GM23338 (cell line): ENCODE measurements around the gene STK31.
A peak's percentile ranks its signal among the peaks of the same experiment; 100 is the strongest.

Experiments used
- CREB1 ChIP-seq: fragments of 250-450 bp; sonication (Bioruptor Pico); IDR thresholded peaks from 2 replicates; pipeline ENCODE4 v1.5.0; 2020; ENCODE audit warnings: low read depth, mild to moderate bottlenecking, moderate library complexity
- EZH2 ChIP-seq: fragments of 200-600 bp; sonication (generic); IDR thresholded peaks from one replicate; pipeline ENCODE4 v1.8.0; 2017; ENCODE audit warnings: antibody characterized with exemption, mild to moderate bottlenecking, low read depth; ENCODE audit not compliant: unreplicated experiment
- EZH2phosphoT487 ChIP-seq: fragments of 200-600 bp; sonication (generic); IDR thresholded peaks from one replicate; pipeline ENCODE4 v1.8.1; 2018; ENCODE audit warnings: antibody characterized with exemption; ENCODE audit not compliant: unreplicated experiment
- NANOG ChIP-seq: IDR thresholded peaks from 2 replicates; pipeline ENCODE4 v1.6.1; 2016; ENCODE audit warnings: antibody characterized with exemption, borderline replicate concordance
- POLR2AphosphoS5 ChIP-seq: IDR thresholded peaks from 2 replicates; pipeline ENCODE4 v1.6.1; 2016; ENCODE audit warnings: antibody characterized with exemption, low read depth
- STAT1 ChIP-seq: IDR thresholded peaks from one replicate; pipeline ENCODE4 v1.6.1; 2016; ENCODE audit warnings: antibody characterized with exemption; ENCODE audit not compliant: unreplicated experiment
- ZNF114 ChIP-seq: fragments of 250-450 bp; sonication (Bioruptor Pico); IDR thresholded peaks from 2 replicates; pipeline ENCODE4 v1.5.0; 2020; ENCODE audit warnings: mild to moderate bottlenecking, moderate library complexity
- ZNF331 ChIP-seq: fragments of 250-450 bp; sonication (Bioruptor Pico); IDR thresholded peaks from 2 replicates; pipeline ENCODE4 v1.5.0; 2020; ENCODE audit warnings: low read depth, mild to moderate bottlenecking, moderate library complexity
- TF ChIP-seq, protein P1 (sequence below): IDR thresholded peaks from one replicate; pipeline ENCODE4 v1.6.1; 2018; ENCODE audit warnings: antibody characterized with exemption; ENCODE audit not compliant: unreplicated experiment
- TF ChIP-seq, protein P2 (sequence below), 2 experiments: fragments of 200-600 bp in 1 of 2; sonication (generic) in 1 of 2; conservative IDR thresholded peaks; 2 replicates each; pipeline versions ENCODE4 v1.5.1 to v1.6.1; 2016 to 2017; ENCODE audit warnings: antibody characterized with exemption in 2 of 2, low read depth in 2 of 2, mild to moderate bottlenecking in 2 of 2, moderate library complexity in 1 of 2

DNA sequence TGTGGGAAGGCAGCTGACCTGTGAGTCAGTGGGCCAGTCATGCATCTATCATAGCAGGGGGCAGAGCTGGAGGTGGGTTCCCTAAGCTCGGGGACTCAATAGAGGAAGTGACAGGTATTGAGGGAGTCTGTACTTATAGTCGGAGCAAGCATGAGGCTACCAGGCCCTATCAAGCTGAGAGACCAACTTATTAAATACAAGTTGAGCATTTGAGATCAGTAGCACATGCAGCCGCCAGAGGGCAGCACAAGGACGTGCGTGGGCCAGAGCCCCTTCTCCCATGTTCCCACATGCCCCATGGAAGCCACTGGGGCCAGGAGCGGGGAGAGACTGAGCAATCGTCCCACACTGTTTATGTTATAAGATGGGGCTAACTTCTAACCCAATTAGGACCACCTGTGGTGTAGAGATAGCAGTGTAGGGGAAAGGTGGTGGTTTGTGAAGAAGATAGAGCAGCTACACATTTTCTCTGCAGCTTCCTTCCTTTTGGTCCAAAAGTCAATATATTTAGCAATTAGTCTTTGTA lies 13.0 kb upstream of the STK31 start:
- TF ChIP-seq ZNF331 (no peak), POLR2AphosphoS5 (no peak), EZH2 (no peak), EZH2phosphoT487 (no peak), ZNF114 (CRISPR knock-in tag) (no peak), NANOG (no peak), CREB1 (no peak), STAT1 (no peak)
- TF ChIP-seq, protein P1, sequence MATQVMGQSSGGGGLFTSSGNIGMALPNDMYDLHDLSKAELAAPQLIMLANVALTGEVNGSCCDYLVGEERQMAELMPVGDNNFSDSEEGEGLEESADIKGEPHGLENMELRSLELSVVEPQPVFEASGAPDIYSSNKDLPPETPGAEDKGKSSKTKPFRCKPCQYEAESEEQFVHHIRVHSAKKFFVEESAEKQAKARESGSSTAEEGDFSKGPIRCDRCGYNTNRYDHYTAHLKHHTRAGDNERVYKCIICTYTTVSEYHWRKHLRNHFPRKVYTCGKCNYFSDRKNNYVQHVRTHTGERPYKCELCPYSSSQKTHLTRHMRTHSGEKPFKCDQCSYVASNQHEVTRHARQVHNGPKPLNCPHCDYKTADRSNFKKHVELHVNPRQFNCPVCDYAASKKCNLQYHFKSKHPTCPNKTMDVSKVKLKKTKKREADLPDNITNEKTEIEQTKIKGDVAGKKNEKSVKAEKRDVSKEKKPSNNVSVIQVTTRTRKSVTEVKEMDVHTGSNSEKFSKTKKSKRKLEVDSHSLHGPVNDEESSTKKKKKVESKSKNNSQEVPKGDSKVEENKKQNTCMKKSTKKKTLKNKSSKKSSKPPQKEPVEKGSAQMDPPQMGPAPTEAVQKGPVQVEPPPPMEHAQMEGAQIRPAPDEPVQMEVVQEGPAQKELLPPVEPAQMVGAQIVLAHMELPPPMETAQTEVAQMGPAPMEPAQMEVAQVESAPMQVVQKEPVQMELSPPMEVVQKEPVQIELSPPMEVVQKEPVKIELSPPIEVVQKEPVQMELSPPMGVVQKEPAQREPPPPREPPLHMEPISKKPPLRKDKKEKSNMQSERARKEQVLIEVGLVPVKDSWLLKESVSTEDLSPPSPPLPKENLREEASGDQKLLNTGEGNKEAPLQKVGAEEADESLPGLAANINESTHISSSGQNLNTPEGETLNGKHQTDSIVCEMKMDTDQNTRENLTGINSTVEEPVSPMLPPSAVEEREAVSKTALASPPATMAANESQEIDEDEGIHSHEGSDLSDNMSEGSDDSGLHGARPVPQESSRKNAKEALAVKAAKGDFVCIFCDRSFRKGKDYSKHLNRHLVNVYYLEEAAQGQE, result no peak
- TF ChIP-seq, protein P2, sequence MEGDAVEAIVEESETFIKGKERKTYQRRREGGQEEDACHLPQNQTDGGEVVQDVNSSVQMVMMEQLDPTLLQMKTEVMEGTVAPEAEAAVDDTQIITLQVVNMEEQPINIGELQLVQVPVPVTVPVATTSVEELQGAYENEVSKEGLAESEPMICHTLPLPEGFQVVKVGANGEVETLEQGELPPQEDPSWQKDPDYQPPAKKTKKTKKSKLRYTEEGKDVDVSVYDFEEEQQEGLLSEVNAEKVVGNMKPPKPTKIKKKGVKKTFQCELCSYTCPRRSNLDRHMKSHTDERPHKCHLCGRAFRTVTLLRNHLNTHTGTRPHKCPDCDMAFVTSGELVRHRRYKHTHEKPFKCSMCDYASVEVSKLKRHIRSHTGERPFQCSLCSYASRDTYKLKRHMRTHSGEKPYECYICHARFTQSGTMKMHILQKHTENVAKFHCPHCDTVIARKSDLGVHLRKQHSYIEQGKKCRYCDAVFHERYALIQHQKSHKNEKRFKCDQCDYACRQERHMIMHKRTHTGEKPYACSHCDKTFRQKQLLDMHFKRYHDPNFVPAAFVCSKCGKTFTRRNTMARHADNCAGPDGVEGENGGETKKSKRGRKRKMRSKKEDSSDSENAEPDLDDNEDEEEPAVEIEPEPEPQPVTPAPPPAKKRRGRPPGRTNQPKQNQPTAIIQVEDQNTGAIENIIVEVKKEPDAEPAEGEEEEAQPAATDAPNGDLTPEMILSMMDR (conservative IDR thresholded peaks at IDR 0.05; ENCODE audit: low read depth in 2 of 2), result peak; percentile 90 to 93
